ENCODE data around the gene STAT1.

DNA sequence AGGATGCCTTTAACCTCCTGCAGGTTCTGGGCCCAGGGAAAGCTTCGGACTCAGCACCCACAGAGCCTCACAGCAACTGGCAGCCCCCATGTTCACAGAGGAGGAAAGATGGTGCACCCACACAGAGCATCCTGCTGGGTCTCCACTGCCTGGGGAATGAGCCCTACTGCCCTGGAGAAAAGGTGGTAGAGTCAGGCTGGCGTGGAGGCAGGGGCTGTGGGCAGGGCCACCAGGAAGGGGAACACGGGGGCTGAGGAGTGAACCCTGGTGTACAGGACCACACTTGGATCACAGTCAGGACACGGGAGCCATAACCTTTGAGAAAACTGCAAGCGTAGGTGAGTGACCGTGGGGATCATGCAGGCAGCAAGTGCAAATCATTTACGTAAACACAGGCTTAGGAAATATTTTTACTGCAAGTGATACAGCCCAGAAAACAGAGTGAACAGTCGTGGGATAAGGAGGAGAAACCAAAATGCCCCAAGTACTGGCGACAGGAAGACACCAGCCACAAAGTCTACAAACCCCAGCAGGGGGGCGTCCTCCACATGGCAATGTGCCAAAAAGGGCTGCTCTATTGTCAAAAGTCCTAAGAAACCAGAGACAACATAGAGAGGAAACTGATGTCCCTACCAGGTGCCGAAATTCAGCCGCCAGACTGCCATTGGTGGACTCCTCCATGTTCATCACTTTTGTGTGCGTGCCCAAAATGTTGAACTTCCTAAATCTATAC is 27.6 kb downstream of the STAT1 start:
- TF ChIP-seq POLR2AphosphoS5 (IDR thresholded peaks at IDR 0.05; ENCODE audit: control insufficient read depth, insufficient read depth, low read depth, low read length) (no peak), CTCF (IDR thresholded peaks at IDR 0.05 in 2 of 3, conservative IDR thresholded peaks at IDR 0.05 in 1 of 3; ENCODE audit: insufficient read depth in 2 of 3, low read depth in 1 of 3, low read length in 3 of 3) (no peak), HIVEP1 (CRISPR knock-in tag; IDR thresholded peaks at IDR 0.05) (no peak), SIN3A (IDR thresholded peaks at IDR 0.05; ENCODE audit: borderline replicate concordance in 2 of 2, control insufficient read depth in 1 of 2, low read depth in 2 of 2, low read length in 2 of 2) (no peak), HNRNPH1 (optimal IDR thresholded peaks at IDR 0.05; ENCODE audit: low read depth, low read length) (no peak), ZZZ3 (IDR thresholded peaks at IDR 0.05) (no peak), EZH2 (IDR thresholded peaks at IDR 0.05; ENCODE audit: borderline replicate concordance, low read depth, low read length) (no peak)
- TF ChIP-seq, protein P1, sequence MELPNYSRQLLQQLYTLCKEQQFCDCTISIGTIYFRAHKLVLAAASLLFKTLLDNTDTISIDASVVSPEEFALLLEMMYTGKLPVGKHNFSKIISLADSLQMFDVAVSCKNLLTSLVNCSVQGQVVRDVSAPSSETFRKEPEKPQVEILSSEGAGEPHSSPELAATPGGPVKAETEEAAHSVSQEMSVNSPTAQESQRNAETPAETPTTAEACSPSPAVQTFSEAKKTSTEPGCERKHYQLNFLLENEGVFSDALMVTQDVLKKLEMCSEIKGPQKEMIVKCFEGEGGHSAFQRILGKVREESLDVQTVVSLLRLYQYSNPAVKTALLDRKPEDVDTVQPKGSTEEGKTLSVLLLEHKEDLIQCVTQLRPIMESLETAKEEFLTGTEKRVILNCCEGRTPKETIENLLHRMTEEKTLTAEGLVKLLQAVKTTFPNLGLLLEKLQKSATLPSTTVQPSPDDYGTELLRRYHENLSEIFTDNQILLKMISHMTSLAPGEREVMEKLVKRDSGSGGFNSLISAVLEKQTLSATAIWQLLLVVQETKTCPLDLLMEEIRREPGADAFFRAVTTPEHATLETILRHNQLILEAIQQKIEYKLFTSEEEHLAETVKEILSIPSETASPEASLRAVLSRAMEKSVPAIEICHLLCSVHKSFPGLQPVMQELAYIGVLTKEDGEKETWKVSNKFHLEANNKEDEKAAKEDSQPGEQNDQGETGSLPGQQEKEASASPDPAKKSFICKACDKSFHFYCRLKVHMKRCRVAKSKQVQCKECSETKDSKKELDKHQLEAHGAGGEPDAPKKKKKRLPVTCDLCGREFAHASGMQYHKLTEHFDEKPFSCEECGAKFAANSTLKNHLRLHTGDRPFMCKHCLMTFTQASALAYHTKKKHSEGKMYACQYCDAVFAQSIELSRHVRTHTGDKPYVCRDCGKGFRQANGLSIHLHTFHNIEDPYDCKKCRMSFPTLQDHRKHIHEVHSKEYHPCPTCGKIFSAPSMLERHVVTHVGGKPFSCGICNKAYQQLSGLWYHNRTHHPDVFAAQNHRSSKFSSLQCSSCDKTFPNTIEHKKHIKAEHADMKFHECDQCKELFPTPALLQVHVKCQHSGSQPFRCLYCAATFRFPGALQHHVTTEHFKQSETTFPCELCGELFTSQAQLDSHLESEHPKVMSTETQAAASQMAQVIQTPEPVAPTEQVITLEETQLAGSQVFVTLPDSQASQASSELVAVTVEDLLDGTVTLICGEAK (IDR thresholded peaks at IDR 0.05) = no peak
- TF ChIP-seq, protein P1 (CRISPR knock-in tag; IDR thresholded peaks at IDR 0.05) = no peak

All from K562 (cell line).